GM21786 (cell line): Measurements from ENCODE around the gene PDCD2L.
"Not testable (repeated sequence)": the region's sequence is repeated elsewhere in the genome, so short reads cannot be mapped to it uniquely, and the experiment has no call there.

Experiments used
- ATAC-seq: cut with Tn5 transposase; IDR thresholded peaks from one replicate; pipeline ENCODE4 v1.9.1; 2021; ENCODE audit not compliant: unreplicated experiment

Gene PDCD2L

DNA sequence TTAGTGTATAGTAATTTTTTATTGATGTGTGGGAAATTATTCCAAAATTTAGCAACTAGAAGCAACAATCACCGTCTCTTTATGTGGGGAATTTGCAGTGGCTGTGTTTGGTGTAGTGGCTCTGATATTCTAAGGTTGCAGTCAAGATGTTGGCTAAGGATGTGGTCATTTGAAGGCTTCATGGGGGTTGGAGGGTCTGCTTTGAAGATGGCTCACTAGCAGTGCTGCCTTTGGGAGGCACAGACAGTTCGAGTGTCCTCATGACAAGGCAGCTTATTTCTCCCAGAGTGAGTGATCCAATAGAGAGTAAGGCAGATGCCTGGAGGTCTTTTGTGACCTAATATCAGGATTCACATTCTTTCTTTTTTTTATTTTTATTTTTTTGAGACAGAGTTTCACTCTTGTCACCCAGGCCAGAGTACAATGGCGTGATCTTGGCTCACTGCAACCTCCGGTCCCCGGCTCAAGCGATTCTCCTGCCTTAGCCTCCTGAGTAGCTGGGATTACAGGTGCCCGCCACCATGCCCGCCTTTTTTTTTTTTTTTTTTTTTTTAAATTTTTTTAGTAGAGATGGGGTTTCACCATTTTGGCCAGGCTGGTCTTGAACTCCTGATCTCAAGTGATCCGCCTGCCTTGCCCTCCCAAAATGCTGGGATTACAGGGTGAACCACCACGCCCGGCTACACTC, 30.5 kb upstream of the PDCD2L start:
- no peak for ATAC-seq

GRCh38 chr19:34375598-34375997, 28.6 kb upstream of the PDCD2L start:
- ATAC-seq, result no peak

DNA sequence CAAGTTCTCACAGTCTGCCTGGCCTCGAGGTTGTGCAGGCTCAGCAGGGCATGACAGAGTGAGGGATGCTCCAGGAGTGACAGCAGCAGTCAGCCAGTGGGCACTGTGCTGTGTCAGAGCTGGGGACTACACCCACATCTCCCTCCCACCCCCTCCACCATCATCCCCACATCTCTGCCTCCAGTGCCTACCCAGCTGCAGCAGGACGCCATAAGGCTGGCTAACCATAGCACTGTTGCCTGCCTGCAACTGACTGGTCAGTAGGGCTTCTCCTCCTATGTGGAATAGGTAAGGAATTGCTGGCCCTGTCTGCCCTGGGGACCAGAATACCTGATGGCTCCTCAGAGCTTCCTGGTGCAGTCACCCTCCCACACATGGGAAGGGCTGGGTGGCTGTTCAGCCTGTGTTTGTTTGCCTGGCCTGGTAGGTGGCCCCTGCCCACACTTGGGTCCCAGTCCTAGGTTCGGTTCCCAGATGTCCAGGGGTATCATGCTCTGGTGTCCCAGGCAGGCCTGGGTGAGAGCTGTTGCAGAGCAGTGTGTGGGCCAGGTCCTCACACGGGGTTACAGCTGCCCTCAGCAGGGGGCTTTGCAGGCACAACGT, 23.5 kb upstream of the PDCD2L start:
- ATAC-seq, result no peak

GRCh38 chr19:34381399-34382251, 22.6 kb upstream of the PDCD2L start:
- no peak for ATAC-seq

DNA sequence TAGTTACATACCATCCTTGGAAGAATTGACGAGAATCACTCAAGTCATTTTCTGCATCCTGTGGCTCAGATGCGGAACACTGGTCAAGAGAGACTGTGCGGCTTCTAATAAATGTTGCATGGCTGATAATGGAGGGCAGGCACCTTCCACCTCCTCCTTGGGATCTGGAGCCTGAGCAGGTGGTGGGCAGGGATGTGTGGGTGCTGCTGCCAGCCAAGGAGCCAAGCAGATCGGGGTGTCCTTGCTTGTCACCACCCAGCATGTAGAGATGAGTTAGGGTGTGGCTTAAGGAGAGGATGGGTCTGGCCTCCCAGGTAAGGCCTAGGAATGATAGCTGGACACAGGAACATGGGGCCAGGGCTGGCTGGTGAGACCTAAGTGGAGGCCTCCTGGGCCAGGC, 21.7 kb upstream of the PDCD2L start:
- no peak for ATAC-seq

DNA sequence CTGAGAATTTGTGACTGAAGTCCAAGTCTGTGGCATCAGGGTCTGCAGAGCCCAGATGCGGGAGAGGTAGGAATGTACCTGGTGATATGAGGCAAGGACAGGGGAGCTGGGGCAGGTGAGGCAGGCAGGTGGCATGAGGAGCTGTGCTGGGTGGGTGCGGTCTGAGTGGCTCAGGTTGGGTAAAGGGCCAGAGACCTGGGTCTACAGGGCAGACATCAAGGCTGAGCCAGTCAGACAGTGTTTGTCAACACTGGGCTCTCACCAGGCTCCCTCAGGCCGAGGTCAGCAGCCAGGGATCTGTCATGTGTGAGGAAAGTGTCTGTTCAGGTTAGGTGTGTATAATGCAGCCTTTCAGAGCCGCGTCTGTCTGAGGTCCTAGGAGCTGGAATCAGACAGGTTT, 20.6 kb upstream of the PDCD2L start:
- ATAC-seq, result no peak

GRCh38 chr19:34386645-34387445, 17.4 kb upstream of the PDCD2L start:
- no peak for ATAC-seq

DNA sequence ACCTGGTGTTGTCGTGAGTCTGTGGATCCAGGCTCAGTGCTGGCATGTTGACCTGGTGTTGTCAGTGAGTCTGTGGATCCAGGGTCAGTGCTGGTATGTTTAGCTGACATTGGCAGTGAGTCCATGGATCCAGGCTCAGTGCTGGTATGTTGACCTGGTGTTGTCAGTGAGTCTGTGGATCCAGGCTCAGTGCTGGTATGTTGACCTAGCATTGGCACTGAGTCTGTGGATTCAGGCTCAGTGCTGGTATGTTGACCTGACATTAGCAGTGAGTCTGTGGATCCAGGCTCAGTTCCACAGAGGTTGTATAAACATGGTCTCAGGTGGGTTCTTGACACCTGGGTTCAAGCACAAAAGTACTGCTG, 16.8 kb upstream of the PDCD2L start:
- no peak for ATAC-seq

DNA sequence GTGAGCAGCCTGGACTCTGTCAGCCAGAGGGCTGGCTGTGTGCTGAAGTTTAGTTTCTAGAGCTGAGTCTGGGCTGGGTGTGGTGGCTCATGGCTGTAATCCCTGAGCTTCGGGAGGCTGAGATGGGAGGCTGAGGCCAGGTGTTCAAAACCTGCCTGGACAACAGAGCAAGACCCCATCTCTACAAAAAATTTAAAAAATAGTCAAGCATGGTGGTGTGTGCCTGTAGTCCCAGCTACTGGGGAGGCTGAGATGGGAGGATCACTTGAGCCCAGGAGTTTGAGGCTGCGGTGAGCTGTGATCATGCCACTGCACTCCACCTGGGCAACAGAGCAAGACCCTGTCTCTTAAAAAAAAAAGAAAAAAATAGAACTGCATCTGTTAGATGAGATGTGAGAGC, 15.5 kb upstream of the PDCD2L start:
- not testable (repeated sequence) for ATAC-seq

GRCh38 chr19:34391813-34392212, 12.4 kb upstream of the PDCD2L start:
- no peak for ATAC-seq

DNA sequence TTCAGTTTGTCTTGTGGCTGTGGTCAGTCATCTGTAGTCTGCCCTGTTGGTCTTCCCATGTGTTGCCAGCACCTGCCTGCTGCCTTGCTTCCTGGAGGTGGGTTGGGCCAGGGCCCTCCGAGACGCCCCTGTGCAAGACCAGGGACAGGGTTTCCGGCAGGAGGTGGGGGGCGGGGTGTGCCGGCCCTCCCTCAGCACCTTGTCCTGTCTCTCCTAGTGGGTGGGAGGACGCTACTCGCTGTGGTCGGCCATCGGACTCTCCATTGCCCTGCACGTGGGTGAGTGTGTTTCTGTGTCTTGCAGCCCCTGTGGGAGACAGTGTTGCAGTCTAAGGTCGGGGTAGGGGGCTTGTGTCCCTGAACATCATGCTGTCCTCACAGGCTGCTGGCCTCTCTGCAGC, 11.2 kb upstream of the PDCD2L start:
- ATAC-seq, result no peak

DNA sequence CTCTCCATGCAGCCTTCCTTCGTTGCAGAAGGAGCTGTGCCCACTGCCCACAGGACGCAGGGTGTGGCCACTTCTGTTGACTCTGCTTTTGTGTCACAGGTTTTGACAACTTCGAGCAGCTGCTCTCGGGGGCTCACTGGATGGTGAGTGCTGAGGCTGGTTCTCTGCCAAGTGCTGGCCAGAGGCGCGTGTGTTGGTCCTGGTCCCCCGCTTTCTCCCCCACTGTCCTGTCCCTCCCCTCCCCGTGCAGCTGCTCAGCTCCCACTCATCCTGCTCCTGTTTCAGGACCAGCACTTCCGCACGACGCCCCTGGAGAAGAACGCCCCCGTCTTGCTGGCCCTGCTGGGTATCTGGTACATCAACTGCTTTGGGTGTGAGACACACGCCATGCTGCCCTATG, 10.6 kb upstream of the PDCD2L start:
- no peak for ATAC-seq

DNA sequence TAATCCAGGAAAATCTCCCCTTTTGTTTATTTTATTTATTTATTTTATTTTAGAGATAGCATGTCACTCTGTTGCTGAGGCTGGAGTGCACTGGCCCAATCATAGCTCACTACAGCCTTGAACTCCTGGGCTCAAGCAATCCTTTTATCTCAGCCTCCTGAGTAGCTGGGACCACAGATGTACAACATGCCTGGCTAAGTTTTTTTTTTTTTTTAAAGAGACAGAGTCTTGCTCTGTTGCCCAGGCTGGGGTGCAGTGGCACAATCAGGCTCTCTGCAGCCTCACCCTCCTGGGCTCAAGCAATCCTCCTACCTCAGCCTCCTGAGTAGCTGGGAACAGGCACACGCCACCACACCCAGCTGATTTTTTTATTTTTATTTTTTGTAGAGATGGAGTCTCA, 6.3 kb upstream of the PDCD2L start:
- ATAC-seq, result no peak

- ATAC-seq, result no peak
Observed at GRCh38 chr19:34399886-34400285, 4.3 kb upstream of the PDCD2L start.

GRCh38 chr19:34400844-34401243, 3.4 kb upstream of the PDCD2L start:
- not testable (repeated sequence) for ATAC-seq

GRCh38 chr19:34402074-34402600, 2.1 kb upstream of the PDCD2L start:
- no peak for ATAC-seq

- ATAC-seq, result peak; percentile 16
Observed at GRCh38 chr19:34403784-34404108, 453 bp upstream of the PDCD2L start.

GRCh38 chr19:34405892-34406660, 1.9 kb downstream of the PDCD2L start:
- ATAC-seq, result no peak

- ATAC-seq, result no peak
Observed at GRCh38 chr19:34408411-34408810, 4.2 kb downstream of the PDCD2L start.
